PC-9 (cell line): ENCODE data around the gene PLEKHB1.

ENCODE experiments used
- EZH2 ChIP-seq: fragments of 200-600 bp; sonication (generic); IDR thresholded peaks from 2 replicates; pipeline ENCODE4 v1.8.0; 2017; ENCODE audit warnings: antibody characterized with exemption, low read depth
- TF ChIP-seq, protein P1 (sequence below): fragments of 200-600 bp; sonication (generic); conservative IDR thresholded peaks from 2 replicates; pipeline ENCODE4 v1.6.1; 2017; ENCODE audit warnings: mixed run types, antibody characterized with exemption, mild to moderate bottlenecking, moderate library complexity

DNA sequence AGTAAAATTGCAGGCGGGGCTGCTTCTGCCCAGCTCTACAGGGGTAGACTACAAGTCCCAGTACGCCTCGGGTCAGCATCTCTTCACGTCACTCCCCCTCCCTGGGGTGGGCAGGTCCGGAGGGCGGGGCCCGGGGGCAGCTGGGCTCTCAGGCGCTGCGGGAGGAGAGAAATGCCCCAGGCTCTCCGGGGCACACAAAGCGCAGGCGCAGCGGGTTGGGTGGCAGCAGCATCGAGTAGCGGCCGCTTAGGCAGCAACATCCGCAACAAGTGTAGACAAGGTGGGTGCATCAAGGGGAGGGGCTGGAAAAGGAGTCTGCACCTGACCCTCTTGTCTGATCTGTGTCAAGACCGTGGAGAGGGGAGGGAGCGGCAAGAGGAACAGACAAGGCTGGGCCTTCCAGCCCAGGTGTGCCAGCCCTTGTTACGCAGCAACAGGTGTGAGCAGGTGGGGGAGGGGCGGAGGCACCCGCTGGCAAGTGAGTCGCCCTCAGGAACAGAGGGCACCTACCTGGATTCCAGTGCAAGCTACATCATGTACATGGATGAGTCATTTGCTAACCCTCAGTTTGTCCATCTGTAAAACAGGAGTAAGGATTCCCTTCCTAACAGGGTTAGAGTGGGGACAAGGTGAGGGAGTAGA is 1.2 kb downstream of the PLEKHB1 start:
- TF ChIP-seq, protein P1, sequence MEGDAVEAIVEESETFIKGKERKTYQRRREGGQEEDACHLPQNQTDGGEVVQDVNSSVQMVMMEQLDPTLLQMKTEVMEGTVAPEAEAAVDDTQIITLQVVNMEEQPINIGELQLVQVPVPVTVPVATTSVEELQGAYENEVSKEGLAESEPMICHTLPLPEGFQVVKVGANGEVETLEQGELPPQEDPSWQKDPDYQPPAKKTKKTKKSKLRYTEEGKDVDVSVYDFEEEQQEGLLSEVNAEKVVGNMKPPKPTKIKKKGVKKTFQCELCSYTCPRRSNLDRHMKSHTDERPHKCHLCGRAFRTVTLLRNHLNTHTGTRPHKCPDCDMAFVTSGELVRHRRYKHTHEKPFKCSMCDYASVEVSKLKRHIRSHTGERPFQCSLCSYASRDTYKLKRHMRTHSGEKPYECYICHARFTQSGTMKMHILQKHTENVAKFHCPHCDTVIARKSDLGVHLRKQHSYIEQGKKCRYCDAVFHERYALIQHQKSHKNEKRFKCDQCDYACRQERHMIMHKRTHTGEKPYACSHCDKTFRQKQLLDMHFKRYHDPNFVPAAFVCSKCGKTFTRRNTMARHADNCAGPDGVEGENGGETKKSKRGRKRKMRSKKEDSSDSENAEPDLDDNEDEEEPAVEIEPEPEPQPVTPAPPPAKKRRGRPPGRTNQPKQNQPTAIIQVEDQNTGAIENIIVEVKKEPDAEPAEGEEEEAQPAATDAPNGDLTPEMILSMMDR: no peak
- TF ChIP-seq EZH2: no peak
